GM12878 (cell line): ENCODE data around the gene EIF5A. TPM values are rescaled to one million over a fixed set of nuclear protein-coding genes. Genes with fewer than 3 reads are reported as not detected.

Source experiments
- ATAC-seq: fragments of 200-7000 bp; cut with Tn5 transposase; 3 replicates; pipeline ENCODE4 v1.9.1; 2020; ENCODE audit warnings: mild to moderate bottlenecking, moderate library complexity
- BruUV-seq: library from RNA; stranded (reverse); fragments of 400-500 nt; replicated peaks from 2 replicates; lab custom pipeline; 2021; lab: Mats Ljungman, UMichigan
- CTCF ChIA-PET: fragments of 300-600 bp; sonication (Branson Sonifier 250); formaldehyde crosslinking; extraction: SDS; loops from one replicate; lab custom pipeline; 2021; ENCODE audit warnings: inconsistent platforms; lab: Yijun Ruan, JAX
- POLR2A ChIA-PET: fragments of 350-600 bp; formaldehyde crosslinking; extraction: SDS; loops from one replicate; lab custom pipeline; 2021; ENCODE audit warnings: inconsistent platforms; lab: Charles Lee
- RAD21 ChIA-PET: fragments of 300-600 bp; sonication (Branson Sonifier 250); formaldehyde crosslinking; loops from one replicate; lab custom pipeline; 2023; ENCODE audit warnings: antibody characterized with exemption; ENCODE audit not compliant: unreplicated experiment; lab: Charles Lee
- SMC1A ChIA-PET: fragments of 300-600 bp; sonication (Branson Sonifier 250); formaldehyde crosslinking; loops from one replicate; lab custom pipeline; 2023; ENCODE audit not compliant: unreplicated experiment, uncharacterized antibody; lab: Charles Lee
- DNase-seq: peaks from one replicate; pipeline ENCODE4 v3.0.0-alpha.2; 2011; ENCODE audit warnings: low read depth, low spot score
- FAIRE-seq: peaks from 3 replicates; lab custom pipeline; 2011; peaks lifted over from hg19 to GRCh38; lab: Jason Lieb, UNC
- H2AFZ ChIP-seq: 2 replicates; pipeline ENCODE4 v1.6.0; 2011; ENCODE audit warnings: low read depth, low read length, control low read depth; ENCODE audit not compliant: control insufficient read depth
- H3K27ac ChIP-seq: 2 replicates; pipeline ENCODE4 v1.5.1; 2011; ENCODE audit warnings: control low read depth; ENCODE audit not compliant: control insufficient read depth, insufficient read depth
- H3K27me3 ChIP-seq, 2 experiments: replicated peaks in 1 of 2; 2 replicates each; pipeline versions ENCODE4 v1.6.0 to v1.6.1; 2011; ENCODE audit warnings: low read length in 1 of 2; ENCODE audit not compliant: control insufficient read depth in 2 of 2, insufficient read depth in 2 of 2
- H3K36me3 ChIP-seq, 2 experiments: 2 replicates each; pipeline ENCODE4 v1.5.1; 2011; ENCODE audit warnings: low read length in 1 of 2; ENCODE audit not compliant: control insufficient read depth in 2 of 2, insufficient read depth in 2 of 2
- H3K4me1 ChIP-seq: 2 replicates; pipeline ENCODE4 v1.6.1; 2011; ENCODE audit warnings: mild to moderate bottlenecking, low read length, moderate library complexity, mixed read lengths; ENCODE audit not compliant: control insufficient read depth, insufficient read depth
- H3K4me2 ChIP-seq: 2 replicates; pipeline ENCODE4 v1.6.0; 2011; ENCODE audit warnings: control low read depth; ENCODE audit not compliant: control insufficient read depth, insufficient read depth
- H3K4me3 ChIP-seq: fragments of 200-600 bp; sonication (generic); 2 replicates; pipeline ENCODE4 v1.5.1; 2016
- H3K79me2 ChIP-seq: 2 replicates; pipeline ENCODE4 v1.6.0; 2011; ENCODE audit warnings: low read length; ENCODE audit not compliant: control insufficient read depth, insufficient read depth
- H3K9ac ChIP-seq: 2 replicates; pipeline ENCODE4 v1.8.0; 2011; ENCODE audit warnings: low read length, control low read depth, mixed read lengths; ENCODE audit not compliant: control insufficient read depth, insufficient read depth
- H3K9me3 ChIP-seq: replicated peaks from 3 replicates; pipeline ENCODE4 v1.5.1; 2011; ENCODE audit warnings: mild to moderate bottlenecking, low read length; ENCODE audit not compliant: control insufficient read depth, insufficient read depth
- H4K20me1 ChIP-seq: 2 replicates; pipeline ENCODE4 v1.6.0; 2011; ENCODE audit not compliant: control insufficient read depth, insufficient read depth
- IKZF1 ChIP-seq: fragments of 450-650 bp; conservative IDR thresholded peaks from 2 replicates; pipeline ENCODE4 v1.6.1; 2017; ENCODE audit warnings: antibody characterized with exemption, mild to moderate bottlenecking
- LARP7 ChIP-seq: fragments of 450-650 bp; IDR thresholded peaks from 2 replicates; pipeline ENCODE4 v1.6.1; 2017; ENCODE audit warnings: mild to moderate bottlenecking
- SIN3A ChIP-seq: IDR thresholded peaks from 2 replicates; pipeline ENCODE4 v1.6.1; 2012; ENCODE audit warnings: low read depth, low read length, improper control_type of control experiment
- STAT1 ChIP-seq: fragments of 450-650 bp; conservative IDR thresholded peaks from 2 replicates; pipeline ENCODE4 v1.6.1; 2014; ENCODE audit warnings: antibody characterized with exemption, mild to moderate bottlenecking
- SUPT20H ChIP-seq: IDR thresholded peaks from 2 replicates; pipeline ENCODE4 v1.6.1; 2011; ENCODE audit warnings: low read depth, mild to moderate bottlenecking, low read length, moderate library complexity, borderline replicate concordance; ENCODE audit not compliant: control insufficient read depth
- SUZ12 ChIP-seq: fragments of 200-600 bp; sonication (generic); IDR thresholded peaks from one replicate; pipeline ENCODE4 v1.6.1; 2018; ENCODE audit warnings: antibody characterized with exemption, mild to moderate bottlenecking; ENCODE audit not compliant: unreplicated experiment
- YBX1 ChIP-seq: fragments of 450-650 bp; IDR thresholded peaks from 2 replicates; pipeline ENCODE4 v1.6.1; 2016; ENCODE audit warnings: antibody characterized with exemption
- WGBS: methylation state at CpG from one replicate; pipeline ENCODE4 v1.1.6; 2016; ENCODE audit warnings: low lambda C conversion rate; ENCODE audit not compliant: insufficient replicate concordance, insufficient coverage; ENCODE audit errors: missing lambda C conversion rate; 5-methylcytosine and 5-hydroxymethylcytosine counted together
- in situ Hi-C: fragments of 300-500 bp; cut with MboI; formaldehyde crosslinking; loops from 9 replicates; pipeline ENCODE4 v1.14.3; 2018; ENCODE audit warnings: mixed read lengths
- intact Hi-C: fragments of 100-400 bp; cut with micrococcal nuclease; formaldehyde crosslinking; loops from one replicate; pipeline ENCODE4 v1.14.2; 2022; ENCODE audit not compliant: unreplicated experiment
- polyA plus RNA-seq, 11 experiments: library from polyadenylated mRNA; depleted of rRNA in 4 of 11; unstranded in 6 of 11; stranded (reverse) in 5 of 11; fragments of >200 nt; fragmentation: Nextera tagmentation in 4 of 11; fragmentation: Illumina TruSeq in 1 of 11; extraction: Ambion mirVana in 4 of 11; extraction: Trizol in 1 of 11; gene quantifications; 1 replicate in 1 of 11; 2 replicates in 10 of 11; pipeline versions ENCODE4 v1.2.1 to v1.2.3, GENCODE V29; 2011 to 2016; ENCODE audit warnings: inconsistent platforms in 2 of 11, missing spikeins in 2 of 11, low read depth in 1 of 11
- total RNA-seq, 4 experiments: library from RNA; depleted of rRNA in 3 of 4; stranded (reverse); fragments of >200 nt in 3 of 4; fragmentation: Illumina TruSeq in 1 of 4; extraction: Trizol in 1 of 4; gene quantifications; 2 replicates each; pipeline versions ENCODE4 v1.2.1 to v1.2.3, GENCODE V29; 2013 to 2021

The EIF5A gene
- total and polyA plus RNA-seq, 10 of the 15 experiments (the other 5 are each of a cell fraction or from before 2014, with no cell fraction given): 26.5 to 1,792 (median 944) TPM

DNA sequence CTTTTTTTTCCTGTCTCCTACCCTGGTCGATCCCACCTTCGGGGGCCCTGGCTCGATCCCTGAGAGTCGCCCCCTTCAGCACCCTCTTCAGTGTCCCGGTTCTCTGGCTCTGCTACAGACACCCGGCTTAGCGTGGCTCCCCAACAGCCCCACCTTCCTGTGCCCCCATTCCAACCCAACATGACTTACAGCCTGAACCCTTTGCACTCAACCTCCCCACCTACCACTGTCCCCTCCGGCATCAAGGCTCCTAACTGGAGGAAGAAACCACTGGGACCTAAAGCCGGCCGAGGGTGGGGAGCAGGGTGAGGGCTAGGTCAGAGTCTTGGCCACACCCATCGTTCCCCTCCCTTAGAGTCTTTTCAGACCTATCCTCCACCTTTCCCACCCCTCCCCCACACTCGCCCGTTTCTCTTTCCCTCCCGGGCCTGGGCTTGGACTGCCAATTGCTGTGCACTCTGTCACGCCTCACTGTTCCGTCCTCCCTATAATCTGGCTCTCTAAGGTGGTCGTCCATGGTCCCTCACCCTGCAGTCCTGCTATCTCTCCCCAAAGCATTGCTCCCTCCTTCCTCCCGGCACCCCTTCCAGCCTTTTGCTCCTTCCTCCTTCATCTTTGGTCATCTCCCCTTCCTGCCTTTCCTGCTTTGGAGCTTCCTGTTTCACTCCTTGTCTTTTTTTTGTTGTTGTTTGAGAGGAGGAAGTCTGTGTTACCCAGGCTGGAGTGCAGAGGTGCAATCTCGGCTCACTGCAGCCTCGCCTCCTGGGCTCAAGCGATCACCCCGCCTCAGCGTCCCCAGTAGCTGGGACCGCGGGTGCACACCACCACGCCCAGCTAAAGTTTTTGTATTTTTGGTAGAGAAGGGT is 44.3 kb upstream of the EIF5A start:
- 4% methylated on average over 26 of the region's 26 CpGs for WGBS
- Histone ChIP-seq H3K27me3 (peaks cover 3 to 5% of the 10 kb centered on the region in 2 experiments; a peak in 2 of 4 replicates), H2AFZ (peak overlapping the region; percentile 51), H3K27ac (no peak overlapping the region), H3K4me1 (peaks cover 17% of the 10 kb centered on the region), H3K79me2 (no peaks in the 10 kb centered on the region), H3K9me3 (no peaks in the 10 kb centered on the region), H4K20me1 (no peaks in the 10 kb centered on the region), H3K36me3 (no peaks in the 10 kb centered on the region; a peak in 1 of 4 replicates), H3K4me3 (no peak overlapping the region), H3K9ac (no peak overlapping the region), H3K4me2 (peak overlapping the region; percentile 69)
- intact Hi-C loops: no loop called here
- in situ Hi-C loops: no loop called here
- FAIRE-seq (no peak), DNase-seq (no peak), ATAC-seq (peak; percentile 32)
- BruUV-seq: no TSS peak
- ChIA-PET POLR2A (interaction anchor here (0.6 to 0.7 kb wide), 2 partner anchors 67 to 99 kb away, joined by 3 to 6 read pairs; no protein-coding TSS in a partner anchor), SMC1A (interaction anchor here (0.8 kb wide), 1 partner anchor 9 kb away, joined by 6 read pairs; no protein-coding TSS in a partner anchor), CTCF (interaction anchor here (1.1 kb wide), 1 partner anchor 42 kb away, joined by 4 read pairs; no protein-coding TSS in a partner anchor), RAD21 (no interaction called here)
- TF ChIP-seq SUPT20H (no peak), IKZF1 (no peak), YBX1 (no peak), SUZ12 (peak; percentile 39), LARP7 (no peak), SIN3A (no peak), STAT1 (no peak)
